Neural cell (in vitro differentiated cells): ENCODE data around the gene ITGB3. TPM values are rescaled to one million over a fixed set of nuclear protein-coding genes. Genes with fewer than 3 reads are reported as not detected.

Experiments
- H2AFZ ChIP-seq: fragments of 200-600, 300-800 bp; sonication (generic), shearing (Covaris generic); 2 replicates; pipeline ENCODE4 v1.6.0; 2014; ENCODE audit warnings: low read depth, mild to moderate bottlenecking, antibody characterized with exemption, low read length, moderate library complexity
- H3F3A ChIP-seq: fragments of 200-600 bp; shearing (Covaris generic); 2 replicates; pipeline ENCODE4 v1.6.1; 2016; ENCODE audit warnings: mild to moderate bottlenecking, moderate library complexity, mixed read lengths, antibody characterized with exemption, low read length; ENCODE audit not compliant: insufficient read depth, poor library complexity, severe bottlenecking
- H3K27ac ChIP-seq: fragments of 200-600, 300-800 bp; sonication (generic), shearing (Covaris generic); 2 replicates; pipeline ENCODE4 v1.5.1; 2014; ENCODE audit warnings: mild to moderate bottlenecking, low read length, moderate library complexity
- H3K27me3 ChIP-seq: fragments of 300-800, 200-600 bp; sonication (generic), shearing (Covaris generic); 2 replicates; pipeline ENCODE4 v1.6.0; 2014; ENCODE audit warnings: mild to moderate bottlenecking, low read depth, low read length, moderate library complexity; ENCODE audit not compliant: insufficient read depth
- H3K36me3 ChIP-seq: fragments of 300-800, 200-600 bp; sonication (generic), shearing (Covaris generic); 2 replicates; pipeline ENCODE4 v1.5.1; 2014; ENCODE audit warnings: mild to moderate bottlenecking, antibody characterized with exemption, low read length, moderate library complexity; ENCODE audit not compliant: insufficient read depth
- H3K4me2 ChIP-seq: fragments of 300-800, 200-600 bp; sonication (generic), shearing (Covaris generic); 2 replicates; pipeline ENCODE4 v1.6.0; 2014; ENCODE audit warnings: mild to moderate bottlenecking, low read length
- H3K4me3 ChIP-seq: fragments of 300-800, 200-600 bp; sonication (generic), shearing (Covaris generic); 2 replicates; pipeline ENCODE4 v1.5.1; 2014; ENCODE audit warnings: mild to moderate bottlenecking, low read length, moderate library complexity
- H3K79me2 ChIP-seq: fragments of 200-600 bp; shearing (Covaris generic); replicated peaks from 2 replicates; pipeline ENCODE4 v1.6.0; 2014; ENCODE audit warnings: mild to moderate bottlenecking, low read length, moderate library complexity; ENCODE audit not compliant: insufficient read depth
- H3K9ac ChIP-seq: fragments of 300-800, 200-600 bp; sonication (generic), shearing (Covaris generic); 2 replicates; pipeline ENCODE4 v1.6.1; 2016; ENCODE audit warnings: mild to moderate bottlenecking, low read length, mixed read lengths
- H3K9me2 ChIP-seq: fragments of 200-600 bp; shearing (Covaris generic); 2 replicates; pipeline ENCODE4 v1.6.1; 2016; ENCODE audit warnings: mild to moderate bottlenecking, low read length, mixed read lengths; ENCODE audit not compliant: insufficient read depth
- H3K9me3 ChIP-seq: fragments of 200-600, 300-800 bp; sonication (generic), shearing (Covaris generic); 2 replicates; pipeline ENCODE4 v1.6.1; 2016; ENCODE audit warnings: mild to moderate bottlenecking, mixed run types, low read length, moderate library complexity, mixed read lengths
- H4K20me1 ChIP-seq: fragments of 200-600 bp; shearing (Covaris generic); 2 replicates; pipeline ENCODE4 v1.6.1; 2016; ENCODE audit warnings: mild to moderate bottlenecking, mixed run types; ENCODE audit not compliant: insufficient read depth
- EP300 ChIP-seq: fragments of 450-650 bp; conservative IDR thresholded peaks from 2 replicates; pipeline ENCODE4 v1.6.1; 2014; ENCODE audit warnings: antibody characterized with exemption, mild to moderate bottlenecking, moderate library complexity; ENCODE audit not compliant: poor library complexity, severe bottlenecking
- EZH2 ChIP-seq: fragments of 200-600, 300-800 bp; shearing (Covaris generic), sonication (generic); IDR thresholded peaks from 2 replicates; pipeline ENCODE4 v1.6.1; 2014; ENCODE audit warnings: antibody characterized with exemption, low read length, borderline replicate concordance, mild to moderate bottlenecking; ENCODE audit not compliant: insufficient read depth, poor library complexity, severe bottlenecking
- MXI1 ChIP-seq: fragments of 450-650 bp; conservative IDR thresholded peaks from 2 replicates; pipeline ENCODE4 v1.6.1; 2014; ENCODE audit warnings: antibody characterized with exemption, mild to moderate bottlenecking; ENCODE audit not compliant: poor library complexity, severe bottlenecking
- POLR2AphosphoS5 ChIP-seq: IDR thresholded peaks from 2 replicates; pipeline ENCODE4 v1.6.1; 2012
- RAD21 ChIP-seq: fragments of 450-650 bp; conservative IDR thresholded peaks from 2 replicates; pipeline ENCODE4 v1.6.1; 2014; ENCODE audit warnings: antibody characterized with exemption, mild to moderate bottlenecking, moderate library complexity
- REST ChIP-seq: IDR thresholded peaks from 2 replicates; pipeline ENCODE4 v1.6.1; 2012; ENCODE audit warnings: borderline replicate concordance
- SMC3 ChIP-seq: fragments of 450-650 bp; conservative IDR thresholded peaks from 2 replicates; pipeline ENCODE4 v1.6.1; 2014; ENCODE audit warnings: antibody characterized with exemption, mild to moderate bottlenecking, moderate library complexity; ENCODE audit not compliant: poor library complexity
- TAF1 ChIP-seq: IDR thresholded peaks from 2 replicates; pipeline ENCODE4 v1.6.1; 2012; ENCODE audit warnings: low read depth
- polyA plus RNA-seq: library from polyadenylated mRNA; depleted of rRNA; stranded (reverse); fragments of >200 nt; gene quantifications from 2 replicates; pipeline ENCODE4 v1.2.3, GENCODE V29; 2014

ITGB3 gene
- polyA plus RNA-seq, 1 donor from 2014 or later = not detected

- Histone ChIP-seq H3F3A (no peaks in the 10 kb centered on the region), H3K36me3 (no peaks in the 10 kb centered on the region)
Measured at GRCh38 chr17:47231866-47232265, 21.8 kb upstream of the ITGB3 start.

GRCh38 chr17:47232465-47232864 is 21.2 kb upstream of the ITGB3 start:
- H3K79me2 ChIP-seq = no peaks in the 10 kb centered on the region
- TF ChIP-seq TAF1 (no peak), POLR2AphosphoS5 (no peak), SMC3 (no peak), EZH2 (no peak), REST (no peak)

More at GRCh38 chr17:47231866-47232265, 21.8 kb upstream of the ITGB3 start:
- H3K9ac ChIP-seq = no peak overlapping the region
- no peaks in the 10 kb centered on the region for H3K27me3 ChIP-seq
- TF ChIP-seq EP300 (no peak), SMC3 (no peak), REST (no peak), TAF1 (no peak)
- no peak overlapping the region for H3K27ac ChIP-seq
- H4K20me1 ChIP-seq = no peaks in the 10 kb centered on the region
- no peaks in the 10 kb centered on the region for H3K79me2 ChIP-seq
- H3K4me3 ChIP-seq = no peak overlapping the region
- H2AFZ ChIP-seq = no peak overlapping the region
- H3K9me2 ChIP-seq = no peaks in the 10 kb centered on the region
- H3K4me2 ChIP-seq = no peak overlapping the region
- H3K9me3 ChIP-seq = no peaks in the 10 kb centered on the region

GRCh38 chr17:47235506-47235905 is 18.1 kb upstream of the ITGB3 start:
- no peaks in the 10 kb centered on the region for H4K20me1 ChIP-seq
- H2AFZ ChIP-seq = no peak overlapping the region
- H3K36me3 ChIP-seq = no peaks in the 10 kb centered on the region
- H3K9me2 ChIP-seq = no peaks in the 10 kb centered on the region
- no peaks in the 10 kb centered on the region for H3K79me2 ChIP-seq
- no peaks in the 10 kb centered on the region for H3F3A ChIP-seq
- H3K9ac ChIP-seq = no peak overlapping the region
- no peaks in the 10 kb centered on the region for H3K27me3 ChIP-seq
- H3K27ac ChIP-seq = no peak overlapping the region
- no peak overlapping the region for H3K4me2 ChIP-seq
- H3K4me3 ChIP-seq = no peak overlapping the region
- H3K9me3 ChIP-seq = no peaks in the 10 kb centered on the region
- TF ChIP-seq MXI1 = no peak
- no peak for TF ChIP-seq RAD21
- no peak for TF ChIP-seq EZH2
- no peak for TF ChIP-seq TAF1
- TF ChIP-seq POLR2AphosphoS5 = no peak
- no peak for TF ChIP-seq EP300
- TF ChIP-seq REST = no peak
- no peak for TF ChIP-seq SMC3

More at GRCh38 chr17:47232465-47232864, 21.2 kb upstream of the ITGB3 start:
- Histone ChIP-seq H2AFZ (no peak overlapping the region), H3K9me2 (no peaks in the 10 kb centered on the region), H4K20me1 (no peaks in the 10 kb centered on the region), H3K9me3 (no peaks in the 10 kb centered on the region), H3K27me3 (no peaks in the 10 kb centered on the region), H3K36me3 (no peaks in the 10 kb centered on the region), H3K4me2 (no peak overlapping the region), H3K27ac (no peak overlapping the region), H3F3A (no peaks in the 10 kb centered on the region), H3K9ac (no peak overlapping the region), H3K4me3 (no peak overlapping the region)
